Thyroid gland (tissue), 4 donors: Measurements from ENCODE around the gene SRRT. TPM values are rescaled to one million over a fixed set of nuclear protein-coding genes. Genes with fewer than 3 reads are reported as not detected.
A peak's percentile ranks its signal among the peaks of the same experiment; 100 is the strongest.

Source experiments
- DNase-seq, 2 donors: peaks; one replicate each; pipeline ENCODE4 v3.0.0-alpha.2; 2019
- H3K27ac ChIP-seq, 3 donors: fragments of 200-600 bp; sonication (generic); 1 replicate in 2 of 3; 2 replicates in 1 of 3; pipeline ENCODE4 v1.5.1; 2016 to 2019; ENCODE audit warnings: mild to moderate bottlenecking in 1 of 3, moderate library complexity in 1 of 3
- H3K27me3 ChIP-seq: fragments of 200-600 bp; sonication (generic); one replicate; pipeline ENCODE4 v1.5.1; 2019
- H3K36me3 ChIP-seq, 2 donors: fragments of 200-600 bp; sonication (generic); one replicate each; pipeline ENCODE4 v1.5.1; 2016 to 2019
- H3K4me1 ChIP-seq, 2 donors: fragments of 200-600 bp; sonication (generic); one replicate each; pipeline ENCODE4 v1.5.1; 2017 to 2019
- H3K4me3 ChIP-seq, 3 donors: fragments of 200-600 bp; sonication (generic); replicated peaks in 1 of 3; 1 replicate in 2 of 3; 2 replicates in 1 of 3; pipeline ENCODE4 v1.5.1; 2016; ENCODE audit warnings: mild to moderate bottlenecking in 1 of 3
- H3K9me3 ChIP-seq: fragments of 200-600 bp; sonication (generic); one replicate; pipeline ENCODE4 v1.5.1; 2017
- CTCF ChIP-seq, 6 experiments: fragments of 200-600 bp in 3 of 6; fragments of 450-650 bp in 3 of 6; sonication (generic) in 3 of 6; IDR thresholded peaks; one replicate each; pipeline ENCODE4 v1.5.1; 2016 to 2019; ENCODE audit warnings: antibody characterized with exemption in 6 of 6, mild to moderate bottlenecking in 2 of 6, inconsistent platforms in 1 of 6, moderate library complexity in 1 of 6
- POLR2A ChIP-seq, 2 donors: fragments of 450-650 bp; IDR thresholded peaks; one replicate each; pipeline ENCODE4 v1.6.1; 2017; ENCODE audit warnings: antibody characterized with exemption in 2 of 2, mild to moderate bottlenecking in 2 of 2, moderate library complexity in 1 of 2
- WGBS, 2 donors: methylation state at CpG; one replicate each; pipeline ENCODE4 v1.1.5; 2017; 5-methylcytosine and 5-hydroxymethylcytosine counted together
- intact Hi-C: fragments of 100-400 bp; cut with DNase I; formaldehyde crosslinking; loops from one replicate; pipeline ENCODE4 v1.15.1; 2023
- total RNA-seq, 4 donors: library from RNA; depleted of rRNA; stranded (reverse); fragments of >200 nt; gene quantifications; one replicate each; pipeline ENCODE4 v1.2.3, GENCODE V29; 2016

Gene SRRT
- total RNA-seq, 4 donors from 2014 or later = 62.5 to 109 (median 93.2) TPM

- intact Hi-C loops = no loop called here
- H3K4me1 ChIP-seq = peaks cover 0 to 9% of the 10 kb centered on the region in 2 donors
- H3K27ac ChIP-seq = peak overlapping the region in 2 of 3 donors; percentile 38 to 78
- WGBS, 2 donors = 4% methylated on average over 19 to 20 of the region's 71 CpGs
- H3K9me3 ChIP-seq = no peaks in the 10 kb centered on the region
- peaks cover 5 to 9% of the 10 kb centered on the region in 2 donors for H3K36me3 ChIP-seq
- peak in 1 of 2 donors; percentile 23 for DNase-seq
- no peak for TF ChIP-seq CTCF (IDR thresholded peaks at IDR 0.05)
- no peak for TF ChIP-seq POLR2A (IDR thresholded peaks at IDR 0.05)
- no peaks in the 10 kb centered on the region for H3K27me3 ChIP-seq
- peak overlapping the region; percentile 36 to 73 (median 37) for H3K4me3 ChIP-seq
Measured at GRCh38 chr7:100826514-100827329, 48.2 kb upstream of the SRRT start.

DNA sequence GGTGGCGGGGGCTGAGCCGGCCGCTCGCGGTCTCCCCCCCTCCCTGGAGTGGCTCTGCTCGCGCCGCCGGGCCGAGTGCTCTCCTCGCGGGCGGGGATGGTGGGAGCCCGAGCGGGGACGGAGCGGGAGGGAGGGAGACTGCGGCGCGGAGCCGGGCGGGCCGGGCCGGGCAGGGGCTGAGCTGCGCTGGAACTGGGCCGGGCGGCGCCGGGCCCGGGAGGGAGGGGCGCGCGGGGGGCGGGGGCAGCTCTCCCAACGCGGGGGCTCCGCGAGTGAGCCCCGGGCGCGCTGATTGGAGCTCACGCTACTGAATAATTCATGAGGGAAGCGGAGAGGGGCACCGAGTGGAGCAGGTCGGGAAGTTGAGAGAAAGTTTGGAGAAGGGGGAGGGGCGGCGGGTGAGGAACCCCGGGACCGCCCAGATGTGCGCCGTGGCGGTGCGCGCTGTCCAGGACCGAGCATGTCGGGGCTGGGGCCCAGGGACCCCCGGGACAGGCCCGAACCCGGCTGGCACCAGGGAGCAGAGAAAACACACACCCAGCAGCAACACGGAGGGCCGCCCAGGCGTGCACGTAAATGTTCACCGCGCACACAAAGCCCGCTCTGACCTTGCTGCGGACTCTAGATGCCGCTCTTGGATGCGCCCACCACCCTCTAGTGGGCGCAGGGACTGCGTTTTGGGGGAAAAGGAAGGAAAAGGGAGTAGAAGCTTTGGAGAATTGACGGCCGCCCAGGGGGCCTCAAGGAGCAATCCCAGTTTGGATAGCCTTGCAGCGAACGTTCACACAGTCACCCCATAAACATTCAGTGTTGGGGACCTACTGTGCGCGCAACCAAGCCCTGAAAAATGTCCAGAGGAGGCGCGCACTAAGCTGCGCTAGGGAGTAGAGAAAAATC is 47.3 kb upstream of the SRRT start, which contains the start of gene EPHB4:
EPHB4 (minus strand) TSS at position 194 of the 897 bp plus-strand sequence. CDS start 493 bp downstream, outside the sequence.
- peaks cover 0 to under 1% of the 10 kb centered on the region in 2 donors for H3K36me3 ChIP-seq
- DNase-seq = peak; percentile 78 to 80
- H3K4me1 ChIP-seq = peaks cover 0 to 9% of the 10 kb centered on the region in 2 donors
- H3K4me3 ChIP-seq = peak within 1 kb of the TSS; percentile 37 to 73 (median 47)
- TF ChIP-seq CTCF (IDR thresholded peaks at IDR 0.05) = peak in 1 of 6 experiments; percentile 5
- peak in 1 of 2 donors; percentile 21 for TF ChIP-seq POLR2A (IDR thresholded peaks at IDR 0.05)
- intact Hi-C loops = no loop called here
- 1 to 2% methylated on average over 42 to 47 of the region's 80 CpGs for WGBS, 2 donors
- H3K27me3 ChIP-seq = no peaks in the 10 kb centered on the region
- peak within 1 kb of the TSS in 2 of 3 donors; percentile 38 to 78 for H3K27ac ChIP-seq
- no peaks in the 10 kb centered on the region for H3K9me3 ChIP-seq

DNA sequence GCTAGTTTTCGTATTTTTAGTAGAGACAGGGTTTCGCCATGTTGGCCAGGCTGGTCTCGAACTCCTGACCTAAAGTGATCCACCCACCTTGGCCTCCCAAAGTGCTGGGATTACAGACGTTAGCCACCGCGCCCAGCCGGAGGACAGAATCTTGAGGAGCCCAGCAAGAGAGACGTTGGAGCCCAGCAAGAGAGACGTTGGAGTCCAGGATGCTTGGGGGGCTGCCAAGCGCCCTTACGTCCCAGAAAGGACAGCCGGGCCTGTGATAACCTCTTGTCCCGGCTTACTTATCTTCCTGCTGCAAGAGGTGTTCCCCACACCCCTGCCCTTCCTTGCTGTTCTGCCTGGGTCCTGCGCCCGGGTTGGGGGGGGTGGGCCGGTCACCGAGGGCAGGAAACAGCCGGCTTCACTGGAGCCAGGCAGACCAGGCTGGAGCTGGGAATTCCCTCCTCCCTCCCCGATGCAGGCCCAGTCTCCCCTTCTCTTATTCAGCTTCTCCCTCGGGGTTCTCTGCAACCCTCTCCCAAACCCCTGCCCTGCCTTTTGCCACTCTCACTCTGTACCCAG is 45.7 kb upstream of the SRRT start:
- WGBS, 2 donors = 38 to 57% methylated on average over 16 to 20 of the region's 20 CpGs
- Histone ChIP-seq H3K27me3 (no peaks in the 10 kb centered on the region), H3K9me3 (no peaks in the 10 kb centered on the region), H3K27ac (peak overlapping the region in 2 of 3 donors; percentile 33 to 38), H3K4me1 (peaks cover 0 to 9% of the 10 kb centered on the region in 2 donors), H3K36me3 (no peaks in the 10 kb centered on the region), H3K4me3 (no peak overlapping the region)
- DNase-seq = peak; percentile 28 to 31
- intact Hi-C loops = no loop called here
- TF ChIP-seq POLR2A (IDR thresholded peaks at IDR 0.05) (no peak), CTCF (IDR thresholded peaks at IDR 0.05) (no peak)

DNA sequence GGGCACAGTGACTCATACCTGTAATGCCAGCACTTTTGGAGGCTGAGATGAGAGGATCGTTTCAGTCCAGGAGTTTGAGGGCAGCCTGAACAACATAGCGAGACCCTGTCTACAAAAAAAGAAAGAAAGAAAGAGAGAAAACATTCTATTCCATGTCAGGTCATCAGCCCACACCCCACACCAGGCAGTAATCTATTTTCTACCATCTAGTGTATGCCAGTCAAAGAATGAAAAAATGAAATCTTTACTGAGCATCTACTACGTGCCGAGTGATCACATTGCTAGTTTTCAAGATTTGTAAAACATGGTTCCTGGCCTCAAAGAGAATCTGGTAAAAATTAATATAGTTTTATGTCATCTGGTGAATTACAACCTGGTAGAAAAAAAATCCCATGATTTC is 44.5 kb upstream of the SRRT start:
- H3K27me3 ChIP-seq = no peaks in the 10 kb centered on the region
- no peaks in the 10 kb centered on the region for H3K36me3 ChIP-seq
- H3K4me3 ChIP-seq = no peak overlapping the region
- no peaks in the 10 kb centered on the region for H3K9me3 ChIP-seq
- H3K4me1 ChIP-seq = peaks cover 0 to 9% of the 10 kb centered on the region in 2 donors
- no peak overlapping the region for H3K27ac ChIP-seq
- TF ChIP-seq POLR2A (IDR thresholded peaks at IDR 0.05) = no peak
- TF ChIP-seq CTCF (IDR thresholded peaks at IDR 0.05) = no peak
- intact Hi-C loops = no loop called here
- 81 to 93% methylated on average over 4 of the region's 4 CpGs for WGBS, 2 donors
- no peak for DNase-seq
